Activated CD8-positive, alpha-beta memory T cell treated with anti-CD3 and anti-CD28 coated beads for 24 hours (primary cell): Measurements from ENCODE around the gene PPP2R1B.
"Not testable (repeated sequence)": the region's sequence is repeated elsewhere in the genome, so short reads cannot be mapped to it uniquely, and the experiment has no call there.

ENCODE experiments used
- DNase-seq: peaks from one replicate; pipeline ENCODE4 v3.0.0-alpha.2; 2020

PPP2R1B gene

DNA sequence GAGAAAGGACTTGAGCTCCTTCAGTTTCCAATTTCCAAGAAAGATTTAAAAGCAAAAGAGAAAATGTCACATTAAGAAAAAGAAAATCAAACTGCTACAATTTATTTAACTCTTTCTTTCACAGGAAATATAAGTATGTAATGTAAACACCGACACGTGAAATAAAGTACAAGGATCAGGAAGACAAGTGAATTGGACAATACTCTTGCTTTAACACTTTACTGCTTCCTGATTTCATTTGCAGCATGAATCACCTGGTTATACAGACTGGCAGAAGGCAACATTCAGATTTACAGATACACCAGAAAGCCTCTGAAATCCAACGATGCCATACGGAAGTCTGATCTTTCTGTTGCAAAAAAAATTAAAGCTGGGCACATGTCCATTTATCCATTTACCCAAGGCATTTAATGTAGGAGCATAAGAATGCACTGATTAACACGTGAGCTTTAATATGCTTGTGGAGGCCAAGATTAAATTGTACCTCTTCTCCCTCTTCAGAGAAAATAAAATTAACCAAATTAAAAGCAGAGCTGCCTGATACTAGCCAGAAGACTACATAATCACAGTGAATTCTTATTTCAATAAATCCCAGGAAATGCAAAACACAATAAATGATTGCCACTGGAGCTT, 16.0 kb upstream of the PPP2R1B start:
- DNase-seq: no peak

DNA sequence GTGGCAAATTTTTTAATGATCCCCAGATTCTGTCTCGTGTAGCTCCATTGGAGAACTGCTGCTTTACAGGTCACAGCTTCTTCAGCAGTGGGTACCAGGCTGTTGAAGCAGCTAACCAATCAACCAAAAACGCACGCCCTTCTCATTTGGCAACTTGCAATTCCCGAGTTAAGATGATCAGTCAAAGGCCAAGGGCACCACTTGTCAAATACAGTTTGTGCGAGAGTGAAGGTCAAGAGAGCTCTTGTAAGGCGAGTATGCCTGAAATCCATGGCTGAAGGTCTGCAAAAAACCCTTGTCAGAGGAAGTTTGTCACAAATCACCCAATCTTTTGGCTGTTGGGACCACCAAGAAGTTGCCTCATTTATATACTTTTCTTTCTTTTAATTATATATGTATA, 12.9 kb upstream of the PPP2R1B start:
- DNase-seq: no peak

DNA sequence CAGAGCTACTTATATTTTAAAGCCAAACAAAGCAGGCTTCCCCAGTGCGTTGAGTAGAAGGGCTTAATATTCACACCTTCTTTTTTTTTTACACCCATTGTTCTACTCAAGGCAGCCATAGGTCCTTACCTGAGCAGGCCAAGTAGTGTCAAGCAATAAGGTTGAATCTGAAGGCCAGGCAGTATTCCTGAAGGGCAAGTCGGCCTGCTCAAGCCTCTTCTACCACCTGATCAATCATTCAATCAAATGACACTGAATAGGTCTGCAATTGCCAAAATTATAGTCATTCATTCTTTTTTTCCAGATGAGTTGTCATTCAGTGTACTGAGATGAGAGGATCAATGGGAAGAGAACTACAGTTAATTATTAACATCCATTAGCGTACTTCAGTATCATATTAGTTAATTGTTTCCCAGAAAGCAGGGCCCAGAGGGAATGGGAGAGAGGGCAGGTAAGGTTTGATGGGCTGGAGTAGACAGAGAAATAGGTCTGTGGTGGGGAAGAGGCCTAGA, 11.9 kb upstream of the PPP2R1B start:
- no peak for DNase-seq

DNA sequence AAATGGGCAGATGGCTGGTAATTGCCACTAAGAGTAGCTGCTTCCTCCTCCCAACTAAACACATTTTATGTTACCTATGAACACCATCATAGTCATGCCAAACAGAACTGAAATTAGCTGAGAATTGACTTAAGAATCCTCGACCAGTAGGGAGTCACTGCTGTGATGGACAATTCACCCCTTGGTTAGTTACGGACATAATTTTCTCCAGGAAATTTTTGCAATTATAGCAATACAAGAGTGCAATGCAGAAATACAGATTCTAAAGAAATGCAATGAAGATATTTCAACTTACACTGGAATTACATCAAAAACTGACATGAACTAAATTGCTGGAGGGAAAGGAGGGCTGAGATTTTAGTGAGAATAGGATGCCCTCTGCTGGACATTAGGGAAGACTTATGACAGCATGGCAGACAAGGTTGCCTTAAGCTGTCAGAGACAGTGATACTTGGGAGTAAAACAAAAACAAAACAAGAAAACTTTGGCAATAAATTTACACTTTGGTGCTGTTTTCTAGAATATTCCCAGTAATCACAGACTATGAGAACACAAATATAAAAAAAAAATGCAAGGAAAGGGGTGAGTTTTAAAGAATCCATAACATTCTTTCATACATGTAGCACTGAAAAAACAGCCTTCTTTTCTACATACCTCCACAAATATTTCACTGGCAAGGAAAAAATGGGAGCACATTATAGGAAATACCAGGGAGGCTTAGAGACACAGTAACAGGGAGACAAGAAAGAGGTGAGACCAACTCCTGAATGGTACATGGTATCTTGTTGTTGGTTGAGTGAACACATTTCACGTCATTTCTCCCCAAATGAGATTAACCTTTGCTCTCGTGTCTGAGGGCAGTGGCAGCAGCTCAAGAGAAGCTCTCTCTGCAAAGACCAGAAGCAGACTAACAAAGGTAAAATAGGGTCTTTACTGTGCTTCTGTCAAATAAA, 11.2 kb upstream of the PPP2R1B start:
- DNase-seq: no peak

DNA sequence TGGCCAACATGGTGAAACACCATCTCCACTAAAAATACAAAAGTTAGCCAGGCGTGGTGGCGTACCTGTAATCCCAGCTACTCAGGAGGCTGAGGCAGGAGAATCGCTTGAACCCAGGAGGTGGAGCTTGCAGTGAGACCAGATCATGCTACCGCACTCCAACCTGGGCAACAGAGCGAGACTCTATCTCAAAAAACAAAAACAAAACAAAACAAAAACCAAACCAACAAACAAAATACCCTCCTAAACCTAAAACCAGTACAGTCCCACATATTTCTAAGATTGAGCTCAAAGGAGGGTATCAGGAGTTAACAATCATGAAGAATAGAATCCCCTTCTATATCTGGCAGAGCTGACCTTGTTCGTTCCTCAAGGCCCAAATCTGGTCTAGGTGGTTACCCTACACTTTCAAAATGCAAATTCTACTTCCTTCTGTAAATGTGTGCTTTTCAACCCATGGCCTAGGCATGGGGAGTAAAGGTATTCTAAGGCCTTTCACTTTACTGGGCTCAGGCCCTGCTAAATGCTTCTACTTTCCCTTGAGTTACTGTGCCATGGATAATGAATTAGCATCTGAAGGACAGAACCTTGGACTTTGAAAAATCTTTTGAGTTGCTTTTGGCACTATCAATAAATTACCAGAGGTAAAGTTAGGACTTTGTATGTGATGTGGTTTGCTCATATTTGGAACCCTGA, 10.4 kb upstream of the PPP2R1B start:
- DNase-seq: no peak

DNA sequence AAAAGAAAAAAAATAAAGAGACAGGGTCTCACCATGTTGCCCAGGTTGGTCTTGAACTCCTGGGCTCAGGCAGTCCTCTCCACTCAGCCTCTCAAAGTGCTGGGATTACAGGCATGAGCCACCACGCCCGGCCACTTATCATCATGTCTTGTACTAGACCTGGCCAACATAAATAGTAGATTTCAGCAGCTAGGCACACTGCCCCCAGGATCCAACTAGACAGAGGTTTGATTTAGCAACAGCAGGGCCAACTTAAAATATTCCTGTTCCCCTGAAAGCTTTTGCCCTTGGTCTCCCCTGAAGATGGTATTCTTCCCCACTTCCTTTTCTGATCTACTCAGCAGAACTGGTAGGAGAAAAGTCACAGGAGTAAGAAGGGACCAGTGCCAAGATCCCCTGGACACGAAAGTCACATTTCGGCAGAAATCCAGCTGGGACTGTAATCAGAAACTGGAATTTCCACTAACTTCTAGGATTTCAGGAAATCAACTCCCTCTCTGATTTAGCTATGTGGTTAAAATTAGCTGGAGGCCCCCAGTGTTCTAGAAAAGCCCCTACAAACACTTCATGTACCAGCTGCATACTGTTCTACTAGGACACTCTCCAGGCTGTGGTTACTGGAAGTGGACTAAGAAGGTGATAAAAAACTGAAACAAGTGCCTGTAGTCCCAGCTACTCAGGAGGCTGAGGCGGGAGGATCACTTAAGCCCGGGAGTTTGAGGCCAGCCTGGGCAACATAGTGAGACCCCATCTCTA, 8.9 kb upstream of the PPP2R1B start:
- DNase-seq: no peak

DNA sequence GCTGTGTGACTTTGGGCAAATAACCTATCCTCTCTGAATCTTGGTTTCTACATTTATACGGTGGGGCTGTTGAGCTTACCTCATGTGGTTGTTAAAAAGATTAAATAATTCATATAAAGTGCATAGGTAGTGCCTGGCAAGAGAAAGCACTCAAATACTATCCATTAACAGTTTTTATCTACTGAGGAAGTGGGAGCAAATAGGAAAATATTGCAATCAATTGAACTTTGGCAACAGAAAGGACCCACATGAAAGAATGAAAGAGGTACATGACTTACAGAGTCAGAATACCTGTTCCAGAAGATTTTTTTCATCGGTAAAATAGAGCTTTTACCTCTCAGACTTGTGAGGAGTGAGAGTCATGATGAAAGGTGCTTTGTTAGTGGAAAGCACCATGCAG, 6.3 kb upstream of the PPP2R1B start:
- DNase-seq: no peak

DNA sequence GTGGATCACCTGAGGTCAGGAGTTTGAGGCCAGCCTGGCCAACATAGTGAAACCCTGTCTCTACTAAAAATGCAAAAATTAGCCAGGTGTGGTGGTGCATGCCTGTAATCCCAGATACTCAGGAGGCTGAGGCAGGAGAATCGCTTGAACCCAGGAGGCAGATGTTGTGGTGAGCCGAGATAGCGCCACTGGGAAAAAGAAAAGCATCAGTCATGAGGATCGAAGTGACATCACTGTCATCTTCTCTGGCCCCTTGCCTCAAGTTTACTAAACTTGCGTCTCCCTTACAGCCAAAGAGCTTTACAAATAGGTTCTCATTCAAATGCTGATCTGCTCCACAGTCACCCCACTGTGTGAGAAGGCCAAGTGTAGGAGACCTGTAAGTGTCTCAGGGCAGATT, 5.0 kb upstream of the PPP2R1B start:
- DNase-seq: not testable (repeated sequence)

DNA sequence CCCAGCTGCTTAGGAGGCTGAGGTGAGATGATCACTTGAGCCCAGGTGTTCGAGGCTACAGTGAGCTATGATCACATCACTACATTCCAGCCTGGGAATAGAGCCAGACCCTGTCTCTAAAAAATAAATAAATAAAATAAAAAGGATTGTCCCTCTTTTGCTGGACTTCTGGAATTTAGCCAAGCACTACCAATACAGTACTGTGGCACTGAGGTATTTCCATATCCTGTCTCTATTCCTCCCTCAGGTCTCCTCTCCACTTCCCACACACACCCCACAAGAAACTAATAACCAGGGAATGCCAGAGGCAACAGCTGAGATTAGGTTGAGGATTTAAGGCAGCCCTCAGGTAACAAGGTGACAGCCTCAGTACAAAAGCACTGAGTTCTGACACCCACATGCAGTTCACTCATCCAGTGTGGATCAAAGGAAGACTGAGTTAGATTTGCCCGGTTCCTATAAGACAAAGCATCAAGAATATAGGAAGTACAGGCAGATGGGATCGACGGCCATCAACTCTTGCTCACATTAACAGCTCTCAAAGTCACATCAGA, 4.5 kb upstream of the PPP2R1B start:
- no peak for DNase-seq

DNA sequence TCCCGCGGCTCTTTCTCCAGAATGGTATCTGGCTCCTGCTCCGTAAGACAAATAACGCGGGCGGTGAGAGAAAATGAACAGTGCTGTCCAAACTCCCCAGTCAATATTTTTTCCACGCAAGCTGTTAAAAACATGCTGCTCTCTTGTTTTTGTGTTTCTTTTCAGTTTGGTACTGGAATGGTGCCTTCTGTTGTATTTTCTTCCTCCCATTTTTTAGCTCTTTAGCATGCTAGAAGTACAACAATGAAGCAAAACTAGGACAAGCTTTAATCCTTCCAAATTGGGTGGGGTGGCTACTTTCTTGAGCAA, 599 bp upstream of the PPP2R1B start:
- no peak for DNase-seq

DNA sequence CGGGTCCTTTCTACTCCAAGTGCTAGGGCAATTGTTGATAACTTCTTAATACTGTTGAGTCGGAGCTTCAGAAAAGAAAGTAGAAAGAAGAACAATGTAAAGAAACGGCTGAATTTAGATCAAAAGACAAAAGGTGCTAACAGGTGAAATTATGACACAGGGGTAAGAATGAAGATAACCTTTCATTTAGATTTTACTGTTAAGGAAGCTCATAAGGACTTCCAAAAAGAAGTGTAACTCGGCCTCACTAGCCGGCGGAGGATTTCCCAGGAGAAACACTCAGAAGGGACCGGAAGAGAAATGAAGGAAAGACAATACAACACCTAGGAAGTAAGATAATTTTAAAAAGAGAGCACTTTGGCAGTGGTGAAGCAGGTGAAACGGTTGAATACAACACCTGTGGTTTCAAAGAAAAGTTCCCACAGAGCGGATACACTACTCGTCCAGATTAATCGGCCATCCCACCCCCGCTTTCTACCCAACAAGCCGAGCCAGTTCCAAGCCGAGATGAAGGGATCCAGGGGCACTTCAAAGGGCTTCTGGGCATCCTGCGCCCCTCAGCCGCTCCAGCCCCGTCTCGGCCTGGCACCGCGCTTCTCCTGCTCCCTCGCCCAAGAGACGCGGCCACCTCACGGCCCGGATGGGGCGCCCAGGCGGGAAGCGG, 737 bp downstream of the PPP2R1B start:
- no peak for DNase-seq

DNA sequence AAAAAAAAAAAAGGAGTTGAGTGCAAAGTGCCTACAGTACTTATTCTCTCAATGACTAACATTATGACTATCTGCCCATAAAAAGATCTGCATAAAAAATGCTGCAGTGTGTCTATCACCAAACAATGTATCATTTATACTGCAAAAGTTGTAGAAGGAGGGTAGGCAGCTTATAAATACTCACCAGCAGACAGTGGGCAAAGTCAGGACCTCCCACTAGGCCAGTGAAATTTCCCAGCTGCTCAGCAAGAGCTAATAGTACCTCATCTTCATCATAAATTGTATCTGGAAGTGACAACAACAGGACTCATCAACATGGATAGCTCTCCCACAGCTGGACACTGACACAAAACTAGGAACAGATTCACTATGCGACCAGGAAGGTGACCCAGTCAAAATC, 1.6 kb downstream of the PPP2R1B start:
- DNase-seq: no peak

DNA sequence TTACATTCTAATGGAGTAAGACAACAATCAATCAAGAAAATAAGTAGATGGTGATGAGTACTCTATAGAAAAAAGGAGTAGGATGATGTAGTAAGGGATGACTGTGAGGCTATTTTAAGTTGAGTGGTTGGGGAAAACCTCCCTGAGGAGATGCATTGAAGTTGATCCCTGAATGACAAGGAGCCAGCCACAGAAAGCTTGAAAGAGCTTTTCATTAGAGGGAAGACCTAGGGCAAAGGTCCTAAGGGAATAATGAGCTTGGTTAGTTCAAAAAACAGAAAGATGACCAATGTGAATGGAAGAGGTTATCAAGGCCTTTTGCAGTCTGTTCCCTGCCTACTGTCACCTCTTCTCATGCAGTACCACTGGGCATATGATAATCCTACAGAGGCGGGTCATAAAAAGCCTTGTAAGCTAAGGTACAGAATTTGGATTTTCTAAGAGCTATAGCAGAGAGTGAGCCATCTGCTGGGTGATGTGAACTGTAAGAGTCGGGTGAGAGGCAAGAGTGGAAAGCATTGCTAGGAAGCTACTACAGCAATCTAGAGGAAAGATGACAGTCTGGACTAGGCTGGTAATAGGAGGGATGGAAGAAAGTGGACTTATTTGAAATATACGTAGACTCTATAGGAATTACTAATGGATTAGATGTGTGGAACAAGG, 3.1 kb downstream of the PPP2R1B start:
- DNase-seq: no peak

DNA sequence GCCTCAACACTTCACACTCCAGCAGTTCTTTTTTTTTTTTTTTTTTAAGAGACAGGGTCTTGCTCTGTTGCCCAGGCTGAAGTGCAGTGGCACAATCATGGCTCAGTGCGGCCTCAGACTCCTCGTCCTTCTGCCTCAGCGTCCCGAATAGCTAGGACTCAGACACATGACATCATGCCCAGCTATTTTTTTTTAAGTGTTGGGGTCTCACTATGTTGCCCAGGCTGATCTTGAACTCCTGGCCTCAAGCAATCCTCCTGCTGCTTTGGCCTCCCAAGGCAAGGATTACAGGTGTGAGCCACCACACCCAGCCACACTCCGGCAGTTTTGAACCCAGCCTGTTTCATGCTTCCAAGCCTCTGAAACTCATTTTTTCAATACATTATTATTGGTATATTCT, 3.7 kb downstream of the PPP2R1B start:
- no peak for DNase-seq

DNA sequence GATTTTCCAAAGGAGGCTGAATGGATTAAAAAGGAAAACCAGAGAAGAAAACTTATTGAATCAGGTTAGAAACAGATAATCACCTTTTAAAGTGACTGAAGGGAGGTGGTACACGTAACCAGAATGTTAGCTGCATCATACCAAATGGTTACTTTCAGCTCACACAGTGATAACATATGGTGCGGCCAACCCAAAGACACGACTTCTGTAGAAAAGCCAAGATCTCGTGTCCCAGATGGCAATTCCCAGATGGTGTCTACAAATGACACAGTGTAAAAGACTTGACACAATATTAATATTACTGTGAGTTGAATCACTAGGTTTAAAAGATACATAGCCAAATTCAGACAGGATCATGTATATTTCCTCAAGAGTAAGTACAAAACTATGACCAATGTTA, 5.2 kb downstream of the PPP2R1B start:
- no peak for DNase-seq

DNA sequence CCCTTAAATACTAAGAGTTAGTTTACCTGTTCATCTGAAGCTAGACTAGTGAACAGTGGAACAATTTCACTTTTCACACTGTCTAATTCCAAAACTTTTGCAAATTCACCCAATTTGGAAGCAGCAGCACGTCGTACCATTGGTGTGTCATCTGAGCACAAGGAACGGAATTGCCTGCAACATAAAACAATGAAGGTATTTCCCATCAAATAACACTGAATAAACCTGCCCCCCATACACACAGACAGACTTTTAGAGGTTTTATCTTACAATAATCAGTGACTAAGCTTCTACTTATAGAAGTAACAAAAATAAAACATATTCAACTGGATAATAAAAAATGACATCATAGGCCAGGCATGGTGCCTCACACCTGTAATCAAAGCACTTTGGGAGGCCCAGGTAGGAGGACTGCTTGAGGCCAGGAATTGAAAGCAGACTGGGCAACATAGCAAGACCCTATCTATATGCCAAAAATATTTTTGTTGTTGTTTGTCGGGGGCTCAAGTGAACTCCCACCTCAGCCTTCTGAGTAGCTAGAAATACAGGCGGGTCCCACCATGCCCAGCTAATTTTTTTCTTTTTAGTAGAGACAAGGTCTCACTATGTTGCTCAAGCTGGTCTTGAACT, 6.3 kb downstream of the PPP2R1B start:
- no peak for DNase-seq

DNA sequence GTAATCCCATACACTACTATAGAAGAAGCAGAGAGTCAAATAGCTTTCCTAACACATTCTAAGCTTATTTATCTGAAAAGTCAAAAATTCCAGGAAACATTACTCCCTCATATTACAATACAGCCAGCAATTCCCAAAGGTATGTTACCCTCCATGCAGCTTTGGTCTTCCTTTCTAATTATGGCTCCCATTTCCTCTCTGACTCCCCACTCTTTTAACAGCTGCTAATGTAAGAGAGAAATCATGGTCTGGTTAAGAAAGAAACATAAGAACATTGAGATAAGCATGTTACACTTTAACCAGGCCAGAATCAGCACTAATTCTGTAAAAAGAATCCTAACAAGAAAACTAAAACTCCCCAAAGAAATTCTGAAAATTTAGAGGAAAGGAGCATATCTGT, 6.8 kb downstream of the PPP2R1B start:
- no peak for DNase-seq

DNA sequence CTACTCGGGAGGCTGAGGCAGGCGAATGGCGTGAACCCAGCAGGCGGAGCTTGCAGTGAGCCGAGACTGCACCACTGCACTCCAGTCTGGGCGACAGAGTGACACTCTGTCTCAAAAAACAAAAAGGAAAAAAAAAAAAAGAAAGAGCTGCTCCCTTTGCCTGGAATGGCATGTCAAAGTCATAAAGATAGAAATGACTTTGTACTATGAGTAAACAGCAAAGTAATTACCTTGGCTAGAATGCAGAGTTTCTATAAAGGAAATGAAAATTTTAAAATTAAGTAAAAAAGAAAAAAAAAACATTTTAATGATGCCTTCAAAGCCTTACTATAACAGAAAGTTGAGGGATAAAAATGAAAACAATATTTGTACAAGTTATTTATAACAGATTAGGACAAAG, 10.1 kb downstream of the PPP2R1B start:
- DNase-seq: no peak

DNA sequence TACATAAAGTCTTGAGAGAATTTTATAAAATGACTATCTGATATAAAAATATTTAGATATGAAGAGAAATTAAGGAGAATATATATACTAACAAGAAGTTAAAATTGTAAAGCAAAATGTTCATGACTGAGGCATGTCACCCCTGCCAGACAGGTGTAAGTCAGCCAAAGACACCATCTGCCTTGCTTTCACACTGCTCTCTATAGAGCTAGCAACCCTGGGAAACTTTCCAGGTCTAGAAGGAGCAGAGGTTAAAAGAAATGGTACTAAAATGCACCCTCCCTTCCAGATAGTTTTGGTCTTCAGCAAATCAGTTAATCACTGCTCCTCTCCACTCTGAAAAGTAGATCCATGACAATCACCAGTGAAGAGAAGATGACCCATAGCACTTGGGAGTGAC, 16.5 kb downstream of the PPP2R1B start:
- DNase-seq: no peak

DNA sequence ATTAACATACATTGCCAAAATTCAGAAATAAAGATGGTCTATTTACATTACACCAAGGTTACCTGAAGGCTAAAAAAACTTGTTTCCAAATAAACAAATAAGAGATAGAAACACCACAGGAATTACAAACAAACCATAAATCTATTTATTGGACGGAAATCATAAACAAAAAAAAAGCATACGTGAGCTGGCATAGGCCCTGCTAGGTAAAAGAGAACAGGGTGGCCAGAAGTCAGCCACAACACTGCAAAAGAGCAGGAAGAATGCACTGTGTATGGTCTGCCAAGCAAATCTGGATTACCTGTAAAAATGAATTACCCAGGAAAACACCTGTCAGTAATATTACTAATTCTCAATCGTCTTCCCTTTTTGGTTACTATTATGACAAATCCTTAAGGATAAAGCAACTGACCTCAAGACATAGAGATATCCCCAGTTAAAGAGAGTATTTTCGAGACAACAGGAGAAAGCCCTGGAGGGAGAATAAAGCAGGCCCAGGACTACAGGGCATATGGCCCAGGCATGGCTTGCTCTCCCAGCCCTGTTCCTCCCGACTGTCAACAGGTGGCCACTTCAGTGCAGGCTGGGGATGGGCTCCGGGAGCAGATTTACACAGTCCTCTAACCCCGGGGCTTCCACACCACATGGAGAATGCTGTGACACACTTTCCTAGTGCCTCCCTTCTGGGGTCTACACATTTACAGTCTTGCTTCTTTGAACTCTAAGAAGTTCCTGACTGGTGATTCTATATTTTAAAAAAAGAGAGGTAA, 18.0 kb downstream of the PPP2R1B start:
- no peak for DNase-seq
